GM19043 (cell line): ENCODE measurements around the gene PFKP.

Experiments
- ATAC-seq: cut with Tn5 transposase; IDR thresholded peaks from one replicate; pipeline ENCODE4 v1.9.1; 2021; ENCODE audit warnings: low read depth; ENCODE audit not compliant: unreplicated experiment

PFKP gene

DNA sequence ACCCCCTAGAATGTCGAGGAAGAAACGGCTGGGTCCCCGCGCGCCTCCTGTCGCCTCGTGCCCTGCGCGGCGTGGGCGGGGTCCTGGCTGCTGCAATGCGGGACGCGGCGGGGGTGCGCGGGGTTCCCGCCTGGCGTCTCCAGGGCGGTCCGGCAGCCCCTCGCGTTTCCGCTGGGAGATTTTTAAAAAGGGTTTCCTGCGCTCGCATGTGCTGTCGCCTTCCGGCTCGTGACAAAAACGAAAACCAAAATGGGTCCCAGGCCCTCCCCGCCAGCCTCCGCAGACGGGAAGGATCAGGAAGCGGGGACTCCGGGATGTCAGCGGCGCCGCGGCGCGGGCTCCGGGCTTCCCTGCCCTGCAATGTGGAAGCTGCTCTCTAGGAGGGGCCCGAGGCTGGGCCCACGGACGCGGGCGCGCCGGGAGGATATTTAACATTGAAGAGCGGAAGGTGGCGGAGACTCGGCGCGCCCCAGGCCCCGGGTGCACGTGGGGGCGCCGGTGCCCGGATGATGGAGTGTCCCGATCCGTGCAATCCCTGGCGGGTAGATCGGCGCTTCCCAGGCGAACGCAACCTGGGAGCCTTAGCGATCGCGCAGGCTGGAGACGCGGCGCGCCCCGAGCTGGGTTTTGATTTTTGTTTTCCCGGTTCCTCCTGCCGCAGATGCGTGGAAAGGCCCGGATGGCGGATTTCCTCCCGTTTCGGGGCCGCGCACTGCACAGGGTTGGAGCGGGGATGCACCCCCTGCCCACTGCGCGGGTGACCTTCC is 1.0 kb downstream of the PFKP start:
- peak; percentile 43 for ATAC-seq

DNA sequence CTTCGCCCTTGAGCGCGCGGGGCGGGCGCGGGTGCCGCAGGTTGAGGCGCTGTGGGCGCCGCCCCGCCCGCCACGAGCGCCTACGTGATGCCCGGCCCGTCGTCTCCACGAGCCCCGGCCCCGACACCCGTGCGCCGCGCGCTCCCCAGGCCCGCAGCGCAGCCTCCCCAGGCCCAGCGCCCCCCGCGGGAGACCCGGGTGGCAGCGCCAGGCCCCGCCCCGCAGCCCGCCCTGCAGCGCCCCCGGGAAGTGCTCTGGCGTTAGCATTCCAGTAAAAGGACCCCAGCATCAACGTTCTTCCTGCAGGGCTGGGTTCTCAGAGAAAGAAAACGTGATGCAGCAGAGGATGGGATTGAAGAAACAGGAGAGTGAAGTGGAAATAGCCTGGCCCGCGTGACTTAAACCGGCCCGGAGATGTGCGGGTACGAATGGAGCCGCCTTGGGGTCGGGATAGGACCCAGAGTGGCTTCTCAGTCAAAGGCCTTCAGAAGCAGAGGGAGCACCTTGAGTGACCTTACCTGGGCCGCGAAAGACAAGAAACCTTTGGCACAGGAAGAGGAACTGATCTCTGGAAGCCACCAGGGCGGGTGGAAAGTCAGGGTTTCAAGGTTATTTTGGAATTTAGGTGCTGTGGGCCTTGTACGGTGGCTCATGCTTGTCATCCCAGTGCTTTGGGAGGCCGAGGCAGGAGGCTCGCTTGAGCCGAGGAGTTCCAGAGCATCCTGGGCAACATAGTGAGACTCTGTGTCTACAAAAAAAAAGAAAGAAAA is 1.8 kb downstream of the PFKP start:
- ATAC-seq = peak; percentile 24

DNA sequence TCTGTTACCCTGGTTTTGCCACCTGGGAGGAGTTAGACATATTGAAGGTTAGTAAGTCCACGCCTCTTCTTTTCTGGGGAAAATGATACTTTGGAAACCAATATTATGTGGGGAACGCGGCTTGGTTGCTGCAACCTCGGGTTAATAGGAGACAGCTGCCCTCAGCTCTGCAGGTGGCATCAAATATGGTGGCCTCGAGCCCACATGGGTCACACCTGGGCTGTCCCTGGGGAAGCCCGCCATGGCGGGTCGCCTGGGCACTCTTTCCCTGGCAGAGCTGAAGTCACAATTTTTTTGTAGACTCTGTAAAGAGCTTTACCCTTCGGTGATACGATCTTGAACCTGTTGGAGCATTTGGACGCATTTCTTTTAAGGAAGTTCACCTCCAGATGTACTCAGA is 2.5 kb downstream of the PFKP start:
- ATAC-seq = no peak

DNA sequence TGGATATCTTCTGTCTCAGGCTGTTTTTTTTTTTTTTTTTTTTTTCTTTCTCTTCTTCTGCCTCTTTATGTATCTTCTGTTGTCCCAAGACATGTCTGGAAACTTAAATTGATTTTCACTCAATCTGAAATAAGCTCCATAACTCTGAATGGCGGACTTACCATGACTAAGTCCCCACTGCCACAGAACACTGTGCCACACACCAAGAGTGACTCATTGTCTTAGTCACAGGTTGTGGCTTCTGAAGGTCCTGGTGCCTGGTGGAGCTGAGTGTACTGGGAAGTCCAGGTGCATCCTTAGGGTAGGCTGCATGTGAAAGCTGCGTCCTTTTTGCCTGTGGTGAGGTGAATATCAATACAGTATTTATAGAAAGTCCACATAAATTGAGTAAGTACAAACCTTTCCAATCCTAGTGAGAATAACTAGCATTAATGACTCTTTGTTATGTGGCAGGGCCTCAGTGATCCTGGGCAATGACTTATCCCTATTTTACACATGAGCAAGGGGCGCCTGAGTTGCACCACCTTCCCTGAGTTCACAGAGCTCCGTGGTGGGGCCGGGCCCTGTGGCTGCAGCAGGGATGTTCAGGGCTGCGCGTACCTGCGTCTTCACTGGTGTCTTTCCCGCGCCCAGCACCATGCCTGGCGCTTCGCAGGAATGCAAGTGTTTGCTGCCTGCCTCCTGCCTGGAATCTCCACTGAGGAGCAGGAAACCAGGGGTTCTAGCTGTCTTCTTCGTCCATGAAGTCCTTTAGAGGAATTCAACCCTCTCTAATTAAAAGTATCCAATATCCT is 4.3 kb downstream of the PFKP start:
- no peak for ATAC-seq

DNA sequence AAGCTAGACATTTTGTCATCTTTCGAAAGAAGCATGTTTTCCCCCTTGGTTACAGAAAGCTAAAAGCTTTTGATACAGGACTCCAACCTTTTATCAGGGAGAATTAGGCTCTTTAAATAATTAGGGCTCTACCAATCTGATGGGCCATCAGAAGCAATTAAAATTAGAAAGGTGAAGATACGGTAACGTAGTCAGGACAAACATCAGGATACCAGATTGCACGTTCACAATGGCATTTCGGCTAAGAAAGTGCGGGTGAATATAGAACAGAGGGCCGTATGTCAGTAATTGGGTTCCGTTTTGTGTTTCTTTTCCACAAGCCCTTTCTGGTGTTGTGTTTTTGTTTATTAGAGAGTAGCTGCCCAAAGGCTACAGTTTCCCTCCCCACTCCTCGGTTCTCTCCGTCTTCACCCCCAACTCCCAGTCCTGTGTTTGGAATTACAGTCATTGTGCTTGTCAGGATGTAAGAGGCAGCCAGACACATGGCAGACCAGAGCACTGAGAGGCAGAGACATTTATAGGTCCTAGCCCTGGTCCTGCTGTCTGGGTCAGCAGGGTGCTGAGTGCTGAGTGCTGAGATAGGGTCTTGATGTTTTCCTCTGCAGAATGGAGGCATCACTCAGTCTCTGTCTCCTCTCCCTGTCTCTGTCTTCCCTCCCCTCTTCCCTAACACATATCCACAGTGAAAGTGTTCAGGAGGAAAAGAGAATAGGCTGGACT is 5.5 kb downstream of the PFKP start:
- ATAC-seq = no peak

DNA sequence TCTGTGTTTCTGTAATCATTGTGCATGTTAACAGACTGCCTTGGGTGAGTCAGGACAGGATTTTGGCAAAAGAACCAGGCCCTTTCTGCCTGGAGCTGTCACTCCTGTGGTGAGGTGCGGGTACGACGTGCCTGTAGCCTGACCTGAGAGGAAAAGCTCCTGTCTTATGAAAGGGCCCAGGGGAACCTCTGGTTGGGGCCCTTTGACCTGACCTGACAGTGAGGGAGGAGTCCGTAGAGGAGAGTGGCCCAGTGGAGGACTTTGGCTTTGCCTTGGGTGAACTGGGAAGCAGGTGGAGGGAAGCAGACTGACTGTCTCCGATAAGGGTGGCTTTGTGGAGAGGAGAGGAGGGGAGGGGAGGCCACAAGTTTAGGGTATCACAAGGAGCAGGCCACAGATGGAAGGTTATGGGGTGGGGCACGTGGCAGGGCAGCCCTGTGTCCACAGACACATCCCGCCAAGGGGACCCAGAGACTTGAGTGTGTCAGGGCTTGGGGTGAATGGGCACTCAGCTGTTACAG is 6.9 kb downstream of the PFKP start:
- no peak for ATAC-seq

DNA sequence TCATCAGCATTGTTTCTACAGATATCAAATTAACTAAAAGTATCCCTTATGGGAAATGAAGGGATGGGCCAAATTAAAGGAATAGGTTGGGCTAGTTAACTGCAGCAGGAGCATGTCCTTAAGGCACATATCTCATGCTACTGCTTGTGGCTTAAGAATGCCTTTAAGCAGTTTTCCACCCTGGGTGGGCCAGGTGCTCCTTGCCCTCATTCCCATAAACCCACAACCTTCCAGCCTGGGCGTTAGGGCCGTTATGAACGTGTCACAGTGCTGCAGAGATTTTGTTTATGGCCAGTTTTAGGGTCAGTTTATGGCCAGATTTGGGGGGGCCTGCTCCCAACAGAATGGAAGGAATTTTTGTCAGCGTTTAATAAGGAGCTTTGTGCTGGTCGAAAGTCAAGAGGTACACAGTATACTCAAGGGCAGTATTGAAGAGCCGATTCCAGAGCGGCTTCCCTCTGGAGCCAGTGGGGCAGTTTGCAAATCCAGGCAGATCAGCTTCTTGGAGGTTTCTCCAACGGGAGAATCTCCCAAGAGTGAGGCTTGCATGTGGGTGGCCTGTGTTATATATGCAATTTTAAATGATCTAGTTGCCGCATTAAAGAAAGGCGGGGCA is 7.7 kb downstream of the PFKP start:
- no peak for ATAC-seq

DNA sequence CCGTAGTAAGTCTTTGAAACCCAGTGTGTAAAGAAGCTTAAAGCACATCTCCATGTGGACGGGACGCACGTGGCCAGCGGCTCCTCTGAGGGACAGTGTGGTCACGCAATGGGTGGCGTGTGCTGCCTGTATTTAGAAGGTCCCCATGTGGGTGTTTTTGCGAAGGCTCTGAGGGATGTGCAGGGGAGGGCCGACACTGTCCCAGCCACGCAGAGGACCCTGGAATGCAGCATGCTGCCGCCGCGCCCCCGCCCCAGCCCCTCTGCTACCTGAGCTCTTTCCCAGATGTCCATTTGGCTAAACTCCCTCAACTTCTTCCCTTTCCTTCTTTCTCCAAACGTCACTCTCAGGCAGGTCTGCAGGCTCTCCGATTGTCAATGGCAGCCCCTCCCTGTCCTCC is 8.8 kb downstream of the PFKP start:
- no peak for ATAC-seq

DNA sequence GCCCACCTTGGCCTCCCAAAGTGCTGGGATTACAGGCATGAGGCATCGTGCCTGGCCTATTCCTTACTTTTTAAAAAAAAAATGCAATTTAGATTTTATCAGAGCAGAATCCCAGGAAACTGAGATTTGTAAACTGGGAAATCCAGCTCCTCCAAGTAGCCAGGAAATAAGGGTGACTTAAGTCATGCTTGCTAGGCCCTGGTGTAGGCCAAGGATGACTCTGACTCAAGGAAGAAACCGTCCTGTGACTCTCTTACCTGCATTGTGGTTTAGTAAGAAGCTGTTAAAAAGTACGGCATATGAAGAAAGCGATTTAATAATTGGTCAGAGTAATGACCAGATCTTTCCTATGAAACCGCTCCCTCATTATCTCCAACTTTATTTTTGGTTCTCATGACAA is 10.2 kb downstream of the PFKP start:
- no peak for ATAC-seq

DNA sequence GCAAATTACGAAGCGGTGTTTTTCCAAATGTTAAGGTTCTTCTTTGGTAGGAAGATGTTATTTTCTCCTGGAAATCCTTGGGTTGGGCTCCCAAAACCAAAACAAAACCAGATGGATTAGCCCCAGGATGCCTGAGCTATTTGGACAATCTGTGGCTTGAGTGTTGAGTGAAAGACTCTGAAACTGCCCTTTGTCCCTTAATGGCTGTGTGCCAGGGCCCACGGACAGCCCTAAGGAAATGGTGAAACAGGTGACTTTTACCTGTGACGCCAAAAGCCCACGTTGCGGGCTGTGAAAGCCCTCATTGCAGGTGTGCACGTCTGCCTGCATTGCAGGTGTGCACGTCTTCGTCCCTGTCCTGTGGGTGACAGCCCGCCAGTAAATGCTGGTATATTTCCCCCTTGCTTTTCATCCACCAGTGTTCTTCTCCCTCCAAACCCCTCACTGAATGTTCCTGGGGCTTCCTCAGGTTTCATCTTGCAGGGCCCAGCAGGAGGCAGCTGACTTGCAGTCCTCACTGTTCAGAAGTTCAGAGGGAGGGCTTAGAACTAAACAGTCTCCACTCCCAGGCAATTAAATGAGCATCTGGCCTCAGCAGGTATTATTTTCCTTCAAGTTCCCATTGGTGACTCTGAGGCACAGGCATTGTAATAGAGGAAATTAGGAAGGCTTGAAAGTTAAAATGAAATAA is 10.7 kb downstream of the PFKP start:
- no peak for ATAC-seq

DNA sequence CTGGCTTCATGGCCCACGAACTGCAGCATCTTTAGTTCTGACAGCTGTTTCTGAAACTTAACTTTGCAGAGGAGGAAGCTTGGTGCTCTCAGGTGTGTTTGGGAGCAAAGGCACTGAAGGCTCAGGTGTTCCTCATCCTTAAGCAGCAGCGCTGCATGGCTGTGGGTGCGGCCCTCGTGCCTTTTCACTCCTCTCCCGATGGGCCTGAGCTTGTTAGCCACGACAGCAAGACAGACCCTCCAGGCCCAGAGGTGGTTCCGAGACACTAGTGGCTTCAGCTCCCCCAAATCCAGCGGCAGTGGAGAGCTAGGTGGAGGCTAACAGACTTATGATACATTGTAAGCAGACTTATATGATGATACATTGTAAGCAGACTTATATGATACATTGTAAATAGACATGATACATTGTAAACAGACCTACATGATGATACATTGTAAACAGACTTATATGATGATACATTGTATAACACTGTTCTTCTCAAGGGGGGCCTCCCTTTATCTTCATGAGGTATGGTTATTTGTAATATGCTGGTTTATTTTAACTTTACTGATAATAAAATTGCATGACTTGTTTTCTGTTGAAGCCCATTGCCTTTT is 14.1 kb downstream of the PFKP start:
- ATAC-seq = no peak

DNA sequence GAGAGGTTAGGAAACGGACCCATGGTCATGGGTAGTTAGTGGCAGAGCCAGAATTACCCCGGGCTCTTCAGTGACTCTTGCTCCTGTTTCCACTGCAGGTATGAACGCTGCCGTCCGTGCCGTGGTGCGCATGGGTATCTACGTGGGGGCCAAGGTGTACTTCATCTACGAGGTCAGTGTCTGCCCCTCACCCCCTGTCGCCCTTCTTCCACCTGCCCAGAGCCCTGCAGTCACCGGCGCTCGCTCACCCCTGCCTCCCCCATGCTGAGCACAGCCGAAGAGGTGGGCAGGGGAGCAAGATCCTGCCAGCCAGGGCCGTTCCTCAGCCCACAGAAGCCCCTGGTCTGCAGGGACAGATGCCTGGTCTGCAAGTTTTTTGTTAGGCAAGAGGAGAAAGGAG is 14.9 kb downstream of the PFKP start:
- no peak for ATAC-seq

DNA sequence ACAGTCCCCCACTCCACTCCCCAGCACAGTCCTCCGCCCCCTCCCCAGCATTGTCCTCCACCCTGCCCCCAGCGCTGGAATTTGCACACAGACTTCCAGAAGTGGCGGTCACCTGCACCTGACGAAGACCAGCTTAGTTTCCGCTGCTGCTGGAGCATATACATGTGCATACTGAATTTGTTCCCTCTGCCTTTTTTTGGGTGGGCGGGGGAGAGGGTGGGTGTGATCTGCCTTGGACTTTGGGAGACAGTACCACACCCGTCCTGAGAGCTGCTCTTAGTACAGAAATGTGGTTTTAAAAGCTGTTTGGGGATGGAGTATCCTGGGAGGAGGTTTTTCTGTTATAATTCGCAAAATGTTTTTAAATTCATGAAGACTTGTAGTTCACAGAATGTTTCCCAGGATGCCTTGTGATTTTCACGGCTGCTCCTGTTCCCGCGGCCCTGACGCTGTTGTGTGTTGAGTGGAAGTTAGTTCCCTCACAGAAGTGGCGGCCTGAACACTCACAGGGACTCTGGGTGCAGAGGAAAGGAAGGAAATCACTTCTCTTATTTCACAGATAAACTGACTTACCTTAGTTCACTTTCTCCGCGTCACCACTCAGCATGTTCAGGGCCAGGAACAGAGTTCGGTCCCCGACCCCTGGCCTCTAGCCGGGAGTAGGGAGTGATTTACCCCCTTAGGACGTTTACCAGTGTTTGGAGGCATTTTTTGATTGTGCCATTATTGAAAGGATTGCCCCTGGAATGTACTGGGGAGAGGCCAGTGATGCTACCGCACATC is 18.6 kb downstream of the PFKP start:
- ATAC-seq = no peak

DNA sequence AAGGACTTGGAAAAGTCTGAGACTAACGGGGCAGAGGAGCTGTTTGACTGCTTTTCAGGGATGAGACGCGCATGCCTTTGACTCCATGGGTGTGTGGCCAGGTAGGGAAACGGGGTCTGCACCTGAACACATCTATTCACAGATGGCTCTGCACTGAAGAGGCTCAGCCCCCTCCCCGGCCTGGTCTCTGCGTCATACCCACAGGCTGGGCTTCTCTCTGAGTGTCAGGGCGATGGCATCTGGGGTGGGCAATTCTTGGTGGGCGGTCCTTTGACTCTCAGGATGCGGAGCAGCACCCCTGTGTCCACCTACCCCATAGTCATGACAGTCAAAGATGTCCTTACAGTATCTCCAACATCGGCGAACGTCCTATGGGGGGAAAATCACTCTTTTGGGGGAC is 23.0 kb downstream of the PFKP start:
- no peak for ATAC-seq

DNA sequence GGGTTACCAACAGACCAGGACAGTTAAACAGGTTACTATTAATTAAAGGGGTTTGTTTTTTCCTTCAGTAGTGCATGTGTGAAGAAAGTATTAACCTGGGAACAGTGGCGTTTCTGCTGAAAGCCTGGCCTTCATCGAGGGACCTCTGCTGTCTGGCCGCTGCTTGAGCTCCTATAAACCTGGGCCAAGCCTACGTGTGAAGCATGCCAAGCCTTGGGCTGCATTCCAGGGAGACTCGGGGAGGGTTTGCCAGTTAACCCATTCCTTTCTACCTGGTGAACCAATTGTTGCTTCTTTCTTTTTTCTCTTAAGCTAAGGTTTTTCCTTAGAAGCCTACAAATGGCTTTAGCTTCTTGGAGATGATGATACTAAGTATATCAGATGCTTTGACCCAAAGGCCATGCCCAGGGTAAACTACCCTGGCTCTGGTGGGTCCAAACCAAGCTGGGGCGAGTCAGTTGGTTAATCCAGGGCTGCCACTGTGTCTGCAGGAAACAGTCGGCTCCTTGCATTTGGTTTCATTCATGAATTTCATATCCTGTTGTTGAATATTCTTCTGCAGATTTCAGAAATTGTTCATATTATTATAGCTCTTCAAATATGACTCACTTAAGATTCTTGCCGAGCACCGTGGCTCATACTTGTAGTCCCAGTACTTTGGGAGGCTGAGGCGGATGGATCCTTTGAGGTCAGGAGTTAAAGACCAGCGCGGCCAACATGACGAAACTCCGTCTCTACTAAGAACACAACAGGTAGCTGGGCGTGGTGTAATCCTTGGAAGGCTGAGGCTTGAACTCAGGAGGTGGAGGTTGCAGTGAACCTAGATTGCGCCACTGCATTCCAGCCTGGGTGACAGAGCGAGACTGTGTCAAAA is 23.8 kb downstream of the PFKP start:
- ATAC-seq = no peak

DNA sequence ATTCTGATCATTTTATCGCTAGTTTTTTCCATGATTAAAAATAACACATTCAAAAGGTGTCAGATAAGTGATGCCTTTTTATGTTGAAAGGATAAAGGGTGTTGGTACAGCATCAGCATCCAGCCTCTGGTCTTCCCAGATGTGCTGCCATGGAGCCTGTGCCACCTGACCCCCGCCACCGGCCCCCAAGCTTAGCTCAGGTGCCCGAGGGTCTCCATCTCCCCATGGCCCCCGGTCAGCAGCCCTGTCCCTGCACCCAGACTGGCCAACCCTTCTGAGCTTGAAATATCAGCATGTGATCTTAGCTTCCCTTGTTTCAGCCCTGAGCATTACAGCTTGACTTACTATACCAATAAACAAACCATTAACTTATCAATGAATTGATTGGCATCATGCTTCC is 24.6 kb downstream of the PFKP start:
- ATAC-seq = no peak

DNA sequence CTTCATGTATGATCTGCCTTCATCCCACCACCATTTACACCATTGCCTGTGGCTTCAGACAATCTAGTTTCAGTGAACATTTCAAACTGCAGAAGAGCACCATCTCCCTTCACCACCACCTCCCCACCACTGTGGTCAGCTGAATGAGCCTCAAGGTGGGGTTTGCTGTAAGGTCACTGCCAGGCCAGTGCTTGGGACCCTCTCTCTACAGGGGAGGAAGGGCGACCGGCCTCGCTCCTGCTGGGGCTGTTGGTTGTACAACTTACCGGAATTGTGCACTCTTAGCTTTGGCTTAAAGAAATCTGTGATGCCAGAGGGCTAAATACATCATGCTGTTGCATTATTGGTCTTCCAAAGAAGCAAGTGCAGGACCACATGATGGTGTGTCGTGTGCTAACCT is 26.6 kb downstream of the PFKP start:
- no peak for ATAC-seq
